Kidney epithelial cell (primary cell): Measurements from ENCODE around the gene TJP2. TPM values are rescaled to one million over a fixed set of nuclear protein-coding genes. Genes with fewer than 3 reads are reported as not detected.

ENCODE experiments used
- DNase-seq: peaks from one replicate; pipeline ENCODE4 v3.0.0-alpha.2; 2010; ENCODE audit warnings: low read depth
- H3K27me3 ChIP-seq: 2 replicates; pipeline ENCODE4 v1.6.0; 2011; ENCODE audit warnings: low read length; ENCODE audit not compliant: control insufficient read depth, insufficient read depth
- H3K36me3 ChIP-seq: 2 replicates; pipeline ENCODE4 v1.5.1; 2011; ENCODE audit warnings: low read length; ENCODE audit not compliant: control insufficient read depth, insufficient read depth
- H3K4me3 ChIP-seq: 2 replicates; pipeline ENCODE4 v1.5.1; 2011; ENCODE audit warnings: low read depth, mild to moderate bottlenecking, control low read depth, low read length
- total RNA-seq: library from RNA; depleted of rRNA; stranded (reverse); fragments of >200 nt; gene quantifications from 2 replicates; pipeline ENCODE4 v1.2.3, GENCODE V29; 2015
- TF ChIP-seq, protein P1 (sequence below): IDR thresholded peaks from 2 replicates; pipeline ENCODE4 v1.5.1; 2011; ENCODE audit warnings: mild to moderate bottlenecking, moderate library complexity, low read length, control low read depth, inconsistent platforms; ENCODE audit not compliant: insufficient read depth, poor library complexity, severe bottlenecking

Gene TJP2
- total RNA-seq, 1 donor from 2014 or later = 341 TPM

DNA sequence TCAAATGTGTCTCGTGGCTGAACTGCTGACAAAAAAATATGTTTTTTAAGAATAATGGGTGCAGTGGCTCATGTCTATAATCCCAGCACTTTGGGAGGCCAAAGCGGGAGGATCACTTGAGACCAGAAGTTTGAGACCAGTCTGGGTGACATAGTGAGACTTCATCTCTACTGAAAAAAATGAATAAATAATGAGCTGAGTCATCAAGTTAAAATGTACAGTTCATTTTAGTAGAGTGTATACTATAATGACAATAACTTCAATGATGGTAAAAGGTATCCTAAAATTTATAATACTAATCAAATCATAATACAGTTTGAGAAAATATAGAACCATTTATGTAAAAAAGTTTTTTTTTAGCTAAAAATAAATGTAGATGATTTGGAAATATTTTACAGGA lies 37.9 kb upstream of the TJP2 start:
- Histone ChIP-seq H3K27me3 (no peaks in the 10 kb centered on the region), H3K4me3 (no peak overlapping the region), H3K36me3 (peaks cover 4% of the 10 kb centered on the region)
- TF ChIP-seq, protein P1, sequence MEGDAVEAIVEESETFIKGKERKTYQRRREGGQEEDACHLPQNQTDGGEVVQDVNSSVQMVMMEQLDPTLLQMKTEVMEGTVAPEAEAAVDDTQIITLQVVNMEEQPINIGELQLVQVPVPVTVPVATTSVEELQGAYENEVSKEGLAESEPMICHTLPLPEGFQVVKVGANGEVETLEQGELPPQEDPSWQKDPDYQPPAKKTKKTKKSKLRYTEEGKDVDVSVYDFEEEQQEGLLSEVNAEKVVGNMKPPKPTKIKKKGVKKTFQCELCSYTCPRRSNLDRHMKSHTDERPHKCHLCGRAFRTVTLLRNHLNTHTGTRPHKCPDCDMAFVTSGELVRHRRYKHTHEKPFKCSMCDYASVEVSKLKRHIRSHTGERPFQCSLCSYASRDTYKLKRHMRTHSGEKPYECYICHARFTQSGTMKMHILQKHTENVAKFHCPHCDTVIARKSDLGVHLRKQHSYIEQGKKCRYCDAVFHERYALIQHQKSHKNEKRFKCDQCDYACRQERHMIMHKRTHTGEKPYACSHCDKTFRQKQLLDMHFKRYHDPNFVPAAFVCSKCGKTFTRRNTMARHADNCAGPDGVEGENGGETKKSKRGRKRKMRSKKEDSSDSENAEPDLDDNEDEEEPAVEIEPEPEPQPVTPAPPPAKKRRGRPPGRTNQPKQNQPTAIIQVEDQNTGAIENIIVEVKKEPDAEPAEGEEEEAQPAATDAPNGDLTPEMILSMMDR = no peak
- DNase-seq = no peak

DNA sequence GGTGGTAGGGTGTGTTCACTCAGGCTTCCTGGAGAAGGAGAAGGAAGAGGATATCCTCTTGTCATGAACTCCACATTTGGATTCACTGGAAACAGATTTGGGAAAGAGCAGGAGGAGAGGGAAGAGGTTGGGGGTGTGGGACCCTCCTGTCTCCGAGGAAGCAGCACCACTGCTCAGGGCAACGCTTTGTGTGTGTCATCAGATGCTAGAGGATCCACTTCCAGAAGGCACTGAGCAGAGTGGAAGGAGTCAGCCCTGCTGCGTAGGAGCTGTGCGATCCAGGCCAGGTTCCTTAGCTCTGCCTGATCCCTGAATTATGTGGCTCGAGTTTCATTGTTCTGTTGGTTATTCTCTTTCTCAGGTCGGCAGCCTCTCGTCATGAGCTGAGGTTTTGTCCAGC lies 37.3 kb upstream of the TJP2 start:
- TF ChIP-seq, protein P1 = no peak
- DNase-seq = no peak
- H3K4me3 ChIP-seq = no peak overlapping the region
- no peaks in the 10 kb centered on the region for H3K27me3 ChIP-seq
- H3K36me3 ChIP-seq = peaks cover 4% of the 10 kb centered on the region

DNA sequence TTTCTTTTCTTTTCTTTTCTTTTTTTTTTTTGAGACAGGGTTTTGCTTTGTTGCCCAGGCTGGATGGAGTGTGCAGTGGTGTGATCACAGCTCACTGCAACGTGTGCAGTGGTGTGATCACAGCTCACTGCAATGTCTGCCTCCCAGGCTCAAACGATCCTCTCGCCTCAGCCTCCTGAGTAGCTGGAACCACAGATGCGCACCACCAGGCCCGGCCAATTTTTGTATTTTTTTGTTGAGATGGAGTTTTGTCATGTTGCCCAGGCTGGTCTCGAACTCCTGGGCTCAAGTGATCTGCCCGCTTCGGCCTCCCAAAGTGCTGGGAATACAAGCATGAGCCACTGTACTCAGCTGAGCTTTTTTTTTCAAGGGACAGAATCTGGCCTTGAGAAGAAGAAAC lies 36.8 kb upstream of the TJP2 start:
- Histone ChIP-seq H3K27me3 (no peaks in the 10 kb centered on the region), H3K4me3 (no peak overlapping the region), H3K36me3 (peaks cover 4% of the 10 kb centered on the region)
- DNase-seq = no peak
- TF ChIP-seq, protein P1 = no peak

DNA sequence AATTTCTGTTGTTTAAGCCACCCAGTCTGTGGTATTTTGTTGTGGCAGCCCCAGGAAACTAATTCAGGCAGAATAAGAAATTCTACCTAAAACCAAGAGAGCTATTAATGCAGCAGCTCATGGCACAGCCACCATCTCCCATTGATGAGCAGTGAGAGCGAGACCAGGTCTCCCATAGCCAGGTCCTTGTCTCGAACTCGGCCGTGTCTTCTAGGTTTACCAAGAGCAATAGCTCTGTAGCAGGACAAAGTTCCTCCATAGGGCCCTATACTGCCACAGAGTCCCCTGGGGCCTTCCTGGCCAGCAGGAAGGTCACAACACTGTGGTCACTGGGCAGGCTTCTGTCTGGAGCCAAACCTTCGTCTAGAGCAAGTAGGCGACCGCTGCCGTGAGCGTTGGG lies 34.5 kb upstream of the TJP2 start:
- Histone ChIP-seq H3K36me3 (peaks cover 1% of the 10 kb centered on the region), H3K4me3 (no peak overlapping the region), H3K27me3 (no peaks in the 10 kb centered on the region)
- TF ChIP-seq, protein P1 = no peak
- no peak for DNase-seq

DNA sequence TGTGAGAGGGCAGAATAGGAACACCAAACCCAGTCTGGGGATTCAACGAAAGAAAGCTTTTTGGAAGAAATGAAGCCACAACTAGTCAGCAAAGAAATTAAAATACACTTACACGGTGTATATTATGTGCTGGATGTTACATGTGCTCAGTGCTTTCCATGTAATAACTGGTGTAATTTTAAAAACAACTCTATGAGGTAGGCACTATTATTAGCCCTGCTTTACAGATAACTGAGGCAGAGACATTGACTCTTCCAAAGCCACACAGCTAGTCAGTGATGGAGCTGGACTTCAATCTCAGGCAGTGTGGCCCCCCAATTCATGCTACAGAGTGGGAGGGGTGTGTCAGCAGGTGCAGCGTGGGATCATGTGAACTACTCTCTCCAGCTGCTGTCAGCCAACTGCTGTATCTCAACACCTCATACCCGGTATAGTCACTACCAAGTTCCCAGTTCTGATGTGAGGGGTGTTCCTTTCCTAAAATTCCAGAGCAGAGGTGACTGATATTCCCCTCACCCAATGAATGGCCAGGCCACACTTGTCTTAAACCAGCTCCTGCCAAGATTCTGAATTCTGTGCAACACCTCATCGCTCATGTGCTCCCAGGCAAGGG lies 33.8 kb upstream of the TJP2 start:
- no peak for DNase-seq
- H3K4me3 ChIP-seq = no peak overlapping the region
- TF ChIP-seq, protein P1 = no peak
- peaks cover 1% of the 10 kb centered on the region for H3K36me3 ChIP-seq
- no peaks in the 10 kb centered on the region for H3K27me3 ChIP-seq

DNA sequence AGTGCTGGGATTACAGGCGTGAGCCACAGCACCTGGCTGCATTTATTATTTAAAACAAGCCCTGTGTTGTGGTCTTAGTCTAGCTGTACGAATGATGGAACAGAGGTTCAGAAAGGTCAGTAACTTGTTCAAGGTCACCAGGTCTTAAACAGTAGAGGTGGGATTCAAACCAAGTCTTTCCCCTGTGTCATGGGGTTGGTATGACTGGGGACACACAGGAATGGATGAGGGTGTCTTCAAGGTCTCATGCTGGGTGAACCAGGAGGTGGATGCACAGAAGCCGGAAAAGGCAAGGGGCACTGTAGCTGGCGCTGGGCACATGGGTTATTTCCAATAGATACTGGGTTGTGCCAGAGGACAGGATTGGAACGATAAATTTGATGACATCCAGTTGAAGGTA lies 32.2 kb upstream of the TJP2 start:
- no peak for DNase-seq
- TF ChIP-seq, protein P1 = no peak
- H3K36me3 ChIP-seq = peaks cover 1% of the 10 kb centered on the region
- no peaks in the 10 kb centered on the region for H3K27me3 ChIP-seq
- no peak overlapping the region for H3K4me3 ChIP-seq
